ENCODE data around the gene KRTAP15-1. TPM values are rescaled to one million over a fixed set of nuclear protein-coding genes. Genes with fewer than 3 reads are reported as not detected.

Gene KRTAP15-1
- total and polyA plus RNA-seq, 2 of the 13 experiments (the other 11 are each of a cell fraction or from before 2014, with no cell fraction given), result not detected

DNA sequence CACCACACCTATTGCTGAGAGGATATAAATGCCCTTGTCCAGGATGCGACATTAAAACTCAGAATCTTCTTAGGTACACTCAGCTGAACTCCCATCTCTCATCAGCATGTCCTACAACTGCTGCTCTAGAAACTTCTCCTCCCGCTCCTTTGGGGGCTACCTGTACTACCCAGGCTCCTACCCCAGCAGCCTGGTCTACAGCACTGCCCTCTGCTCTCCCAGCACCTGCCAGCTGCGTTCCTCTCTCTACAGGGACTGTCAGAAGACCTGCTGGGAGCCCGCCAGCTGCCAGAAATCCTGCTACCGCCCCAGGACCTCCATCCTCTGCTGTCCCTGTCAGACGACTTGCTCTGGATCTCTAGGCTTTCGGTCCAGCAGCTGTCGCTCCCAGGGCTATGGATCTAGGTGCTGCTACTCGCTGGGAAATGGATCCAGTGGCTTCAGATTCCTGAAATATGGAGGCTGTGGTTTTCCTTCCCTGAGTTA is 9.9 kb upstream of the KRTAP15-1 start, which contains the start of gene KRTAP13-4:
KRTAP13-4 (plus strand) TSS at position 51 of the 486 bp plus-strand sequence; CDS start at position 107, 56 bp downstream.
- ChIA-PET CTCF (ENCODE audit: low intra/inter-chr PET ratio, low total read pairs) (no interaction called here), POLR2A (no interaction called here)
- Histone ChIP-seq H3K36me3 (replicated peaks in 1 of 2; ENCODE audit: control insufficient read depth in 1 of 2, insufficient read depth in 2 of 2, low read length in 2 of 2) (no peaks in the 10 kb centered on the region), H3K27ac (ENCODE audit: extremely low read length, insufficient read depth, low read length) (no peak within 1 kb of the TSS), H3K4me2 (ENCODE audit: low read depth, low read length) (no peak within 1 kb of the TSS), H3K4me1 (ENCODE audit: insufficient read depth, low read length) (no peaks in the 10 kb centered on the region), H3K79me2 (ENCODE audit: insufficient read depth, low read length) (no peaks in the 10 kb centered on the region), H3K9ac (ENCODE audit: insufficient read depth, low read depth, low read length) (no peak within 1 kb of the TSS), H4K20me1 (ENCODE audit: insufficient read depth, low read length) (no peaks in the 10 kb centered on the region), H2AFZ (ENCODE audit: low read length) (no peak within 1 kb of the TSS), H3K27me3 (ENCODE audit: control insufficient read depth in 1 of 2, insufficient read depth in 2 of 2, low read length in 2 of 2) (no peaks in the 10 kb centered on the region), H3K4me3 (replicated peaks in 1 of 3; ENCODE audit: insufficient read depth in 1 of 3, low read depth in 2 of 3, low read length in 3 of 3) (no peak within 1 kb of the TSS), H3K9me3 (ENCODE audit: low read length) (peaks cover 76% of the 10 kb centered on the region)
- in situ Hi-C loops (cut with HindIII; ENCODE audit: extremely low pct_ligation_motif_present, low pct_unique_long_range_greater_than_20kb), result no loop called here
- TF ChIP-seq, protein P1, sequence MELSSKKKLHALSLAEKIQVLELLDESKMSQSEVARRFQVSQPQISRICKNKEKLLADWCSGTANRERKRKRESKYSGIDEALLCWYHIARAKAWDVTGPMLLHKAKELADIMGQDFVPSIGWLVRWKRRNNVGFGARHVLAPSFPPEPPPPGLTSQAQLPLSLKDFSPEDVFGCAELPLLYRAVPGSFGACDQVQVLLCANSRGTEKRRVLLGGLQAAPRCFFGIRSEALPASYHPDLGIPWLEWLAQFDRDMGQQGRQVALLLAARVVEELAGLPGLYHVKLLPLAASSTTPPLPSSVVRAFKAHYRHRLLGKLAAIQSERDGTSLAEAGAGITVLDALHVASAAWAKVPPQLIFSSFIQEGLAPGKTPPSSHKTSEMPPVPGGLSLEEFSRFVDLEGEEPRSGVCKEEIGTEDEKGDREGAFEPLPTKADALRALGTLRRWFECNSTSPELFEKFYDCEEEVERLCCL (CRISPR knock-in tag; IDR thresholded peaks at IDR 0.05; ENCODE audit: borderline replicate concordance), result no peak
- TF ChIP-seq ZNF788 (CRISPR knock-in tag; IDR thresholded peaks at IDR 0.05; ENCODE audit: borderline replicate concordance) (no peak), AHDC1 (CRISPR knock-in tag; IDR thresholded peaks at IDR 0.05; ENCODE audit: borderline replicate concordance) (no peak), ZNF263 (CRISPR knock-in tag; IDR thresholded peaks at IDR 0.05) (no peak)
- FAIRE-seq (no peak), ATAC-seq (no peak), DNase-seq (ENCODE audit: low spot score) (no peak)
- no TSS peak for BruUV-seq (replicated peaks)
- intact Hi-C loops (cut with micrococcal nuclease; ENCODE audit: unreplicated experiment), result no loop called here
- 19% methylated on average over 8 of the region's 9 CpGs for WGBS (ENCODE audit: low lambda C conversion rate)
